ENCODE measurements around the gene DGKH. TPM values are rescaled to one million over a fixed set of nuclear protein-coding genes. Genes with fewer than 3 reads are reported as not detected.
A peak's percentile ranks its signal among the peaks of the same experiment; 100 is the strongest.

Gene DGKH
- total and polyA plus RNA-seq, 3 experiments from 2014 or later: 2.5 to 10.9 (median 10.2) TPM

- H3K27ac Mint-ChIP-seq: no peak overlapping the region
- no peaks in the 10 kb centered on the region for H3K9me3 ChIP-seq (ENCODE audit: low read length)
- POLR2A ChIA-PET: no interaction called here
- CTCF ChIA-PET: no interaction called here
- no peak overlapping the region for H3K4me3 Mint-ChIP-seq
- peaks cover 0 to 14% (median 13%) of the 10 kb centered on the region in 3 donors for H3K36me3 Mint-ChIP-seq
- no peaks in the 10 kb centered on the region for H3K27me3 ChIP-seq (ENCODE audit: insufficient read depth, low read length, poor library complexity, severe bottlenecking)
- no peaks in the 10 kb centered on the region for H3K4me1 ChIP-seq (ENCODE audit: insufficient read depth, low read length)
- no peaks in the 10 kb centered on the region for H3K36me3 ChIP-seq (ENCODE audit: insufficient read depth, low read length)
- H3K4me3 ChIP-seq (ENCODE audit: low read length): no peak overlapping the region
- no peaks in the 10 kb centered on the region for H3K9me3 Mint-ChIP-seq
- DNase-seq: no peak
- H3K27me3 Mint-ChIP-seq: no peaks in the 10 kb centered on the region
- no peak overlapping the region for H3K27ac ChIP-seq (ENCODE audit: low read depth, low read length)
- no peaks in the 10 kb centered on the region for H3K4me1 Mint-ChIP-seq
These were observed 185.3 kb downstream of the DGKH start for GRCh38 chr13:42233726-42234125.

- Mint-ChIP-seq H3K27me3 (no peaks in the 10 kb centered on the region), H3K4me3 (no peak overlapping the region), H3K9me3 (no peaks in the 10 kb centered on the region), H3K4me1 (no peaks in the 10 kb centered on the region), H3K27ac (no peak overlapping the region), H3K36me3 (peaks cover 0 to 9% (median 1%) of the 10 kb centered on the region in 3 donors)
- Histone ChIP-seq H3K36me3 (ENCODE audit: insufficient read depth, low read length) (no peaks in the 10 kb centered on the region), H3K4me3 (ENCODE audit: low read length) (no peak overlapping the region), H3K9me3 (ENCODE audit: low read length) (no peaks in the 10 kb centered on the region), H3K27me3 (ENCODE audit: insufficient read depth, low read length, poor library complexity, severe bottlenecking) (no peaks in the 10 kb centered on the region), H3K27ac (ENCODE audit: low read depth, low read length) (no peak overlapping the region), H3K4me1 (ENCODE audit: insufficient read depth, low read length) (no peaks in the 10 kb centered on the region)
- ChIA-PET CTCF (no interaction called here), POLR2A (no interaction called here)
- no peak for DNase-seq
These were observed 190.7 kb downstream of the DGKH start for GRCh38 chr13:42239161-42239560.

GRCh38 chr13:42239644-42240043, 191.2 kb downstream of the DGKH start:
- CTCF ChIA-PET: no interaction called here
- Mint-ChIP-seq H3K4me3 (no peak overlapping the region), H3K9me3 (no peaks in the 10 kb centered on the region), H3K36me3 (peaks cover 0 to 9% (median 1%) of the 10 kb centered on the region in 3 donors), H3K4me1 (no peaks in the 10 kb centered on the region), H3K27ac (peak overlapping the region in 1 of 8 donors; percentile 38), H3K27me3 (no peaks in the 10 kb centered on the region)
- Histone ChIP-seq H3K9me3 (ENCODE audit: low read length) (no peaks in the 10 kb centered on the region), H3K36me3 (ENCODE audit: insufficient read depth, low read length) (no peaks in the 10 kb centered on the region), H3K4me3 (ENCODE audit: low read length) (no peak overlapping the region), H3K27me3 (ENCODE audit: insufficient read depth, low read length, poor library complexity, severe bottlenecking) (no peaks in the 10 kb centered on the region), H3K4me1 (ENCODE audit: insufficient read depth, low read length) (no peaks in the 10 kb centered on the region), H3K27ac (ENCODE audit: low read depth, low read length) (no peak overlapping the region)
- no peak for DNase-seq
- POLR2A ChIA-PET: no interaction called here

GRCh38 chr13:42246541-42246940, 198.1 kb downstream of the DGKH start:
- H3K27ac Mint-ChIP-seq: peak overlapping the region in 1 of 8 donors; percentile 58
- CTCF ChIA-PET: no interaction called here
- no peak overlapping the region for H3K27ac ChIP-seq (ENCODE audit: low read depth, low read length)
- no peaks in the 10 kb centered on the region for H3K9me3 Mint-ChIP-seq
- H3K9me3 ChIP-seq (ENCODE audit: low read length): no peaks in the 10 kb centered on the region
- no peaks in the 10 kb centered on the region for H3K27me3 ChIP-seq (ENCODE audit: insufficient read depth, low read length, poor library complexity, severe bottlenecking)
- no peak for DNase-seq
- H3K36me3 ChIP-seq (ENCODE audit: insufficient read depth, low read length): no peaks in the 10 kb centered on the region
- no peak overlapping the region for H3K4me3 Mint-ChIP-seq
- H3K36me3 Mint-ChIP-seq: peaks cover 0 to 5% (median 0%) of the 10 kb centered on the region in 3 donors
- H3K4me1 Mint-ChIP-seq: no peaks in the 10 kb centered on the region
- POLR2A ChIA-PET: no interaction called here
- H3K4me1 ChIP-seq (ENCODE audit: insufficient read depth, low read length): no peaks in the 10 kb centered on the region
- H3K4me3 ChIP-seq (ENCODE audit: low read length): no peak overlapping the region
- peaks cover 0 to 2% of the 10 kb centered on the region in 2 donors for H3K27me3 Mint-ChIP-seq

- ChIA-PET CTCF (no interaction called here), POLR2A (no interaction called here)
- H3K27ac ChIP-seq (ENCODE audit: low read depth, low read length): no peak overlapping the region
- Mint-ChIP-seq H3K4me3 (no peak overlapping the region), H3K4me1 (no peaks in the 10 kb centered on the region), H3K36me3 (peaks cover 0 to 5% (median 0%) of the 10 kb centered on the region in 3 donors), H3K27ac (no peak overlapping the region), H3K27me3 (peaks cover 0 to 8% of the 10 kb centered on the region in 2 donors), H3K9me3 (no peaks in the 10 kb centered on the region)
- no peak overlapping the region for H3K4me3 ChIP-seq (ENCODE audit: low read length)
- no peaks in the 10 kb centered on the region for H3K27me3 ChIP-seq (ENCODE audit: insufficient read depth, low read length, poor library complexity, severe bottlenecking)
- no peaks in the 10 kb centered on the region for H3K36me3 ChIP-seq (ENCODE audit: insufficient read depth, low read length)
- H3K9me3 ChIP-seq (ENCODE audit: low read length): no peaks in the 10 kb centered on the region
- no peaks in the 10 kb centered on the region for H3K4me1 ChIP-seq (ENCODE audit: insufficient read depth, low read length)
- DNase-seq: no peak
These were observed 199.4 kb downstream of the DGKH start for GRCh38 chr13:42247883-42248282.

- POLR2A ChIA-PET: no interaction called here
- H3K27ac ChIP-seq (ENCODE audit: low read depth, low read length): no peak overlapping the region
- H3K9me3 ChIP-seq (ENCODE audit: low read length): no peaks in the 10 kb centered on the region
- no peaks in the 10 kb centered on the region for H3K27me3 ChIP-seq (ENCODE audit: insufficient read depth, low read length, poor library complexity, severe bottlenecking)
- Mint-ChIP-seq H3K36me3 (peaks cover 0 to 6% (median 0%) of the 10 kb centered on the region in 3 donors), H3K27ac (no peak overlapping the region), H3K4me1 (no peaks in the 10 kb centered on the region), H3K9me3 (no peaks in the 10 kb centered on the region), H3K27me3 (peaks cover 10 to 11% of the 10 kb centered on the region in 2 donors), H3K4me3 (no peak overlapping the region)
- H3K36me3 ChIP-seq (ENCODE audit: insufficient read depth, low read length): no peaks in the 10 kb centered on the region
- CTCF ChIA-PET: no interaction called here
- DNase-seq: no peak
- peaks cover 3% of the 10 kb centered on the region for H3K4me1 ChIP-seq (ENCODE audit: insufficient read depth, low read length)
- no peak overlapping the region for H3K4me3 ChIP-seq (ENCODE audit: low read length)
These were observed 207.4 kb downstream of the DGKH start for GRCh38 chr13:42255886-42256285.

- H3K9me3 ChIP-seq (ENCODE audit: low read length): no peaks in the 10 kb centered on the region
- peaks cover 0 to 6% (median 0%) of the 10 kb centered on the region in 3 donors for H3K36me3 Mint-ChIP-seq
- no peak overlapping the region for H3K4me3 ChIP-seq (ENCODE audit: low read length)
- CTCF ChIA-PET: no interaction called here
- no peak overlapping the region for H3K4me3 Mint-ChIP-seq
- no peaks in the 10 kb centered on the region for H3K4me1 Mint-ChIP-seq
- no peaks in the 10 kb centered on the region for H3K36me3 ChIP-seq (ENCODE audit: insufficient read depth, low read length)
- H3K27me3 ChIP-seq (ENCODE audit: insufficient read depth, low read length, poor library complexity, severe bottlenecking): no peaks in the 10 kb centered on the region
- H3K27ac Mint-ChIP-seq: no peak overlapping the region
- DNase-seq: no peak
- POLR2A ChIA-PET: no interaction called here
- H3K4me1 ChIP-seq (ENCODE audit: insufficient read depth, low read length): peaks cover 3% of the 10 kb centered on the region
- H3K27me3 Mint-ChIP-seq: peaks cover 8 to 15% of the 10 kb centered on the region in 2 donors
- H3K27ac ChIP-seq (ENCODE audit: low read depth, low read length): peak overlapping the region; percentile 5
- H3K9me3 Mint-ChIP-seq: no peaks in the 10 kb centered on the region
These were observed 210.3 kb downstream of the DGKH start for GRCh38 chr13:42258747-42259146.

- Histone ChIP-seq H3K4me1 (ENCODE audit: insufficient read depth, low read length) (peaks cover 3% of the 10 kb centered on the region), H3K9me3 (ENCODE audit: low read length) (no peaks in the 10 kb centered on the region), H3K36me3 (ENCODE audit: insufficient read depth, low read length) (no peaks in the 10 kb centered on the region), H3K27me3 (ENCODE audit: insufficient read depth, low read length, poor library complexity, severe bottlenecking) (no peaks in the 10 kb centered on the region), H3K4me3 (ENCODE audit: low read length) (no peak overlapping the region), H3K27ac (ENCODE audit: low read depth, low read length) (peak overlapping the region; percentile 28)
- Mint-ChIP-seq H3K9me3 (no peaks in the 10 kb centered on the region), H3K27ac (no peak overlapping the region), H3K4me1 (no peaks in the 10 kb centered on the region), H3K4me3 (no peak overlapping the region), H3K36me3 (peaks cover 0 to 6% (median 0%) of the 10 kb centered on the region in 3 donors), H3K27me3 (peaks cover 8 to 15% of the 10 kb centered on the region in 2 donors)
- ChIA-PET CTCF (no interaction called here), POLR2A (no interaction called here)
- no peak for DNase-seq
These were observed 211.1 kb downstream of the DGKH start for GRCh38 chr13:42259515-42259914.
